Measurements from ENCODE around the gene COL5A1. TPM values are rescaled to one million over a fixed set of nuclear protein-coding genes. Genes with fewer than 3 reads are reported as not detected.

COL5A1 gene
- total RNA-seq, 1 experiment from 2014 or later = 9.5 TPM

GRCh38 chr9:134637696-134638501 lies 3.7 kb upstream of the COL5A1 start:
- no peaks in the 10 kb centered on the region; the same call in 1 of the 2 replicates for H3K27me3 ChIP-seq (ENCODE audit: insufficient read depth, low read length)
- no peak overlapping the region for H2BK5ac ChIP-seq (ENCODE audit: insufficient read length, low read length)
- Mint-ChIP-seq H3K36me3 (ENCODE audit: insufficient read depth in 1 of 3, low read depth in 3 of 3) (no peaks in the 10 kb centered on the region; a peak in 1 of 7 replicates), H3K9me3 (no peaks in the 10 kb centered on the region; a peak in 1 of 5 replicates), H3K27me3 (ENCODE audit: low read depth) (peaks cover 23% of the 10 kb centered on the region), H3K4me1 (peaks cover 8 to 23% of the 10 kb centered on the region in 2 experiments), H3K4me3 (no peak overlapping the region), H3K27ac (no peak overlapping the region)
- no peak overlapping the region for H3K27ac ChIP-seq (ENCODE audit: insufficient read length, low read depth, low read length)
- no peak overlapping the region for H3K56ac ChIP-seq (ENCODE audit: insufficient read length, low read depth, low read length)
- no peak overlapping the region for H2BK20ac ChIP-seq (ENCODE audit: low read depth, low read length, poor library complexity, severe bottlenecking)
- H2AK5ac ChIP-seq (ENCODE audit: insufficient read length, low read length) = no peak overlapping the region
- H4K20me1 ChIP-seq (ENCODE audit: control insufficient read depth, insufficient read depth, insufficient read length) = no peaks in the 10 kb centered on the region
- no peak for TF ChIP-seq CTCF (conservative IDR thresholded peaks at IDR 0.05)
- no peaks in the 10 kb centered on the region for H3K79me2 ChIP-seq (ENCODE audit: insufficient read depth, low read length)
- no peaks in the 10 kb centered on the region for H3K79me1 ChIP-seq (ENCODE audit: insufficient read depth, low read depth, low read length, poor library complexity, severe bottlenecking)
- H4K5ac ChIP-seq (ENCODE audit: insufficient read length, low read depth, low read length) = no peak overlapping the region
- DNase-seq = no peak
- peaks cover 4% of the 10 kb centered on the region for H3K23me2 ChIP-seq (ENCODE audit: insufficient read length, low read depth, low read length, poor library complexity, severe bottlenecking)
- no peak overlapping the region for H3T11ph ChIP-seq (ENCODE audit: low read length)
- no peak overlapping the region for H2BK120ac ChIP-seq (ENCODE audit: low read depth, low read length, poor library complexity, severe bottlenecking)
- no peak overlapping the region for H3K18ac ChIP-seq (ENCODE audit: insufficient read length, low read depth, low read length)
- H3K4me1 ChIP-seq (ENCODE audit: insufficient read depth, low read length) = no peaks in the 10 kb centered on the region
- H3K23ac ChIP-seq (ENCODE audit: insufficient read length, low read depth, low read length) = no peak overlapping the region
- WGBS (ENCODE audit: extremely low coverage, insufficient read length, low lambda C conversion rate) = no CpG with 5 or more reads among the region's 23 CpGs
- H2BK15ac ChIP-seq (ENCODE audit: low read depth, low read length) = no peak overlapping the region
- H3K14ac ChIP-seq (ENCODE audit: insufficient read depth, low read length) = no peak overlapping the region; the same call in 1 of the 2 replicates
- no peak overlapping the region for H3K9ac ChIP-seq (ENCODE audit: extremely low read depth, insufficient read length, low read length)
- no peak overlapping the region for H4K8ac ChIP-seq (replicated peaks; ENCODE audit: insufficient read length, low read depth, low read length)
- no peak overlapping the region for H2AFZ ChIP-seq (ENCODE audit: low read length)
- no peak overlapping the region for H3K4me2 ChIP-seq (ENCODE audit: insufficient read depth, insufficient read length, low read length)
- no peak overlapping the region for H3K4ac ChIP-seq (ENCODE audit: low read depth, low read length)
- H4K91ac ChIP-seq (ENCODE audit: insufficient read length, low read depth, low read length) = no peak overlapping the region
- no peaks in the 10 kb centered on the region for H3K9me3 ChIP-seq (ENCODE audit: control insufficient read depth, low read depth, low read length)
- no peak overlapping the region for H2BK12ac ChIP-seq (ENCODE audit: insufficient read length, low read depth, low read length)
